Activated CD8-positive, alpha-beta memory T cell treated with anti-CD3 and anti-CD28 coated beads, Interleukin-2, amount 50 U/mL, for 24 hours (primary cell): ENCODE data around the gene KCNN2.
"Not testable (repeated sequence)": the region's sequence is repeated elsewhere in the genome, so short reads cannot be mapped to it uniquely, and the experiment has no call there.

Experiments used
- DNase-seq: peaks from one replicate; pipeline ENCODE4 v3.0.0-alpha.2; 2020; ENCODE audit errors: extremely low read depth

Gene KCNN2

DNA sequence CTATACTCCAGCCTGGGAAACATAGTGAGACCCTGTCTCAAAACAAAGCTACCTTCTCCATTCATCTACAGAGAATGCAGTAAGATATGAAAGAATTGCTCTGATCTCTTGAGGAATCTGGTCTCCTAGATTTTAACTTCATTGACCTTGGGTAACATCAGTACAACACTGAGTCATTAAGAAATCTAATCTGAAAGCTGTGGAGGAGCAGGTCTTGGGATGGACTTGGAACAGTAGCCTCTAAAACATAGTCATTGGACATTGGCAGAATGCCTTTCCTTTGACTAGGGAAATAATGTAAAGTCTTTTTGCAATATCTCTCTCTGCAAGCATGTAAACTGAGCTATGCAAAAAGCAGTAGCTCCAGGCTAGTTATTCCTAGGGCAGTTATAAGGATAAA lies 58.1 kb downstream of the KCNN2 start:
- DNase-seq: no peak

DNA sequence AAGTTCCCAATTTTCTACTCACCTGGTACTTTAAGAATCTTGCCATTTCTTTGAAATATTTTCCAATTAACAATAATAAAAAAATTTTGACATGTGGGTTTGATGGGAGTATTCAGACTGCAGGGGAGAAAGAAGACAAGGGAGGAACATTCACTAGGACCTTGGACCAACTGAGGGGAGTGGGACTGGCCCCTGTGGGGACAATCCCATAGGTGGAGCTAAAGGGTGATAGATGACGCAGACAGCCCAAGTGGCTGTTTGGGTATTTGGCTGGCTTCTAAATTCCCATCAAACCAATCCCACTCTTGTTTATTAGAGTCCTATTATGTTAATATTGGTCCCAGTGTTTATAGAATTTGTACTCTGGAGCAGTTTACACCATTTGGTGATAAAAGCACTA lies 65.3 kb downstream of the KCNN2 start:
- DNase-seq: no peak

DNA sequence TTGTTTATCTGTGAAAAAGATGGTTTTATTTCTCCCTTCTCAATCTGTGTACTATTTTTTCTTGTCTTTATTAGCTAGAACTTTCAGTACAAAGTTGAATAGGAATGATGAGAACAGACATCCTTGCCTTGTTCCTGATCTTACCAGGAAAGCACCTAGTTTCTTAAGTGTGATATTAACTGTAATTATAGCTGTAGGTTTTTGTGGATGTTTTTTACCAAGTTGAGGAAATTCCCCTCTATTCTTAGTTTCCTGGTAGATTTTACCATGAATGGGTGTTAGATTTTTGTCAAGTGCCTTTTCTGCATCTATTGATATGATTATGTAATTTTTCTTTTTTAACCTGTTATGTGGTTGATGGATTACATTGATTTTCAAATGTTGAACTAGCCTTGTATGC lies 68.7 kb downstream of the KCNN2 start:
- no peak for DNase-seq

DNA sequence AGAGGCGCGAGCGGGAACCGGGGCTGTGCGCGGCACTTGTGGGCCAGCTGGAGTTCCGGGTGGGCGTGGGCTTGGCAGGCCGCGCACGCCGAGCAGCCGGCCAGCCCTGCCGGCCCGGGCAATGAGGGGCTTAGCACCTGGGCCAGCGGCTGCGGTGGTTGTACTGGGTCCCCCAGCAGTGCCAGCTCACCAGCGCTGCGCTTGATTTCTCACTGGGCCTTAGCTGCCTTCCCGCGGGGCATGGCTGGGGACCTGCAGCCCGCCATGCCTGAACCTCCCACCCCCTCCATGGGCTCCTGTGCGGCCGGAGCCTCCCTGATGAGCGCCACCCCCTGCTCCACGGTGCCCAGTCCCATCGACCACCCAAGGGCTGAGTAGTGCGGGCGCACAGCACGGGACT lies 70.8 kb downstream of the KCNN2 start:
- not testable (repeated sequence) for DNase-seq

DNA sequence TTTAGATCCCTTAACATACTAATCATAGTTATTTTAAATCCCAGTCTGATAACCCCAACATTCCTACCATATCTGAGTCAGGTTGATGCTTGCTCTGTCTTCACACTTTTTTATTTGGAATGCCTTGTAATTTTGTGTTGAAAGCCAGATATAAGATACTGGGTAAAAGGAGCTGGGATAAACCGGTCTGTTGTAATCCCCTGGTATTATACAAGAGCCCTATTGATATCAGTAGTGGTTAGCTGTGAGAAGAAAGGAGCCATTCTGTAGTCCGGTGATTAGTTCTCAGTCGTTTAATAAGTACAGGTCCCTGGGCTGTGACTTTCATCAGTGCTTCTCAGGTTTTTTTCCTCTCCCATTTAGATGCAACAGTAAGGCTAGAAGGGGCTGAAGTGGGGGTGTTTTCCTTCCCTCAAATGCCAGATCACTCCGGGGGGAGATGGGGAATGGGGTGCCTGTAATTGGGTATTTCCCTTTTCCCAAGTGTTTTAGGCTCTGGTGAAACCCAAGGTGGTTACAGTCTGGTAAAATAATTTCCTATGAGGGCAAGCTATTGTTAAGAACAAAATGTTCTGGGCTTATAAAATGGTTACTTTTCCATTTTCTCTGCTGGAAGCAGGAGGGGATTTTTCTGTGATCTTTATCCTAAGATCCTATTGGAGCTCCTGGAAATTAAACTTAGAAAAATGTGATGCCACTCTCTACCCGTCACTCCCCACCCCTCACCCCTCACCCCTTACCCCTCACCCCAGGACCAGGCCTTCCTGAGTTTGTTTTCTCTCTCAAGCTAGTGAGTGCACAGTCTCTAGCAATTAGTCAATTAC lies 72.7 kb downstream of the KCNN2 start:
- no peak for DNase-seq

DNA sequence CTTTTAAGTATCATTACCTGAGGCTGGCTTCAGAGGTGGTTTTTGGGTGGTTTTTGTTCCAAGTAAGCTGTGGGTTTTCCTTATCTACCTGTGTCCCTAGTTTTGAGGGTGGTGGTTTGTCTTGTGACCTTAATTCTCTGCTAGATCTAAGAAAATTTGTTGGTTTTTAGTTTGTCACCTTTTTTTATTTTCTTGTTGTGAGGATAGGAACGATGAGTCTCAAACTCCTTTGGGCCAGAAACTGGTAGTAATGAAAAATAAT lies 73.3 kb downstream of the KCNN2 start:
- no peak for DNase-seq

DNA sequence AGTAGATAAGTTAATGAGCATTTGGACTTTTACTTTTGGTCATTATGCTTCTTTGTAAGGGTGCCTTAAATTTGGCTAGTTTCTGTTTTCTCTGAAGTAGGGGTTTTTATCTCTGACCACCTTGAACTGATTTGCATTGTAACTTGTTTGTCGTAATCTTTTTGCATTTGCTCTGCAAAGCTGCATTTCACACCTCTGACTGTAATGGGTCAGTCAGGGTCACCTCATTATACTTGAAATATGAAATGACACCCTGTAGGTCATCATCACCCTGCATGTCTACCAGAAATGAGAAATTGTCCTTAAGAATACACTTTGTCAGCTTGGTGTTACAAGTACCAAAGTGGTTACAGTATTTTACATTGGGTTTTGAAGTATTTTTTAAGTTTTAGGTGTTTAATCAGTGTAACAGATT lies 74.0 kb downstream of the KCNN2 start:
- DNase-seq: no peak

DNA sequence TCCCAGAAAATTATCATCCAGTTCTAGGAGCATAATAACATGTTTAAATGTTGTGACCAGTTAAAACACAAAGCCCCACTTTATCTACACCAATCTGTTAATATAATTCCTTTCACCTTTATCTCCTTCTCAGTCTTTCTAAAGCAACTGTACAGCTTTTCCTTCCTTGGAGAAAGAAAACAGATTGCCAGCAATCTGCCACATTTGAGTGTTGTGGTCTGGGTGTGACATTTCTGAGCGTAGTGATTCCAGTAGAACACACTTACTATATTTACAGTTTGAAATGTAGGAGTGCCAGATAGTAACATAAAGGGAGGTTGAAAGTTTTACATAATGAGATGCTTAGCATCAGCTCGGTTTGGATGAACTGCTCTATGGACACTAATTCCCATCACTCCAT lies 76.1 kb downstream of the KCNN2 start:
- DNase-seq: no peak

DNA sequence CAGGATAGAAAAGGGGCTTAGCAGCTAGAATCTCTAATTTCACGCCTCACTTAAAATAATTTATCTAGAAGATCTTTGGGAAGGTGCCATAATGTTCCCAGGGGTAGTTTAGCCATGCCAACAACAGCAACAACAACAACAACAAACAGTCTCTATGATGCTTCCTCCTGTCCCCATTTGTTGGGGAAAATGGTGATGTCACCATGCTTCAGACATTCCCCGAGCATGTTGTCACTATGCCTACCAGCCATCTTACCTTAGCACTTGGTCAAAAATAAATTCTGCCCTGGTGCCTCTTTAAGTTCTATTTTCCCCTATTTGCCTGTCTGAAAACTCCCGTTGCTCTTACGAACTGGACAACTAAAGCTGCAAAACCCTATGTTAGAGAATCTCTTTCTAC lies 76.6 kb downstream of the KCNN2 start:
- DNase-seq: no peak

DNA sequence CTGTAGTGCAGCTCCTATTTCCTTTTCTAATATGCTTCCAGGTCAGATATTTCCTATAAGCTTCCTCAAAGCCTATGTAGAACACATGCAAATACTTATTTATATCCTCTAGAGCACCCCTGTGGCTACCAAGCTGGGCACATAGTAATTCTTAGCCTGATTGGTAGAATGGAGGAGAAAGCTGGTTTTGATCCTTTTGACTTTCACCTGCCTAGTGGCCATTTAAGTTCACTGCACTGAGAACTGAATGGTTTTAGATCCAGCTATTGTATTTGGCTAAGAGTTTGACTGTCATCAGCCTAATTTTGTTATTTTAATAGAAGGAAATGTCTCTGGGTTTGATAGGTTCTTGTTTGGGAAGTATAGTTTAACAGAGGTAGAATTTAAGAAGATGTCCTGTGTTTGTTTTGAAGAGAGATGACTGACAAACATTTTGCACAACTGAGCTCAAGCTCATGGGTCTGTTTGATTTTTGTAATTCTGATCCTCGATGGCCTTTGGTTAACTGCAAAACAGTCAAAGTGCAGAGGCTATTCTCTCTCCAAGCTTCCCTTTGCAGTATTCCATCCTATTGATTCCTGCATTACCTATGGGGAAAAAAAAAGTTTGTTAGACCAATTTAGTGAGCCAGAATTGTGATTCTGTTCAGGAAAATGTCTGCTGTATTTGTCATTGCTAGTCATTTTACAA lies 85.4 kb downstream of the KCNN2 start:
- no peak for DNase-seq

DNA sequence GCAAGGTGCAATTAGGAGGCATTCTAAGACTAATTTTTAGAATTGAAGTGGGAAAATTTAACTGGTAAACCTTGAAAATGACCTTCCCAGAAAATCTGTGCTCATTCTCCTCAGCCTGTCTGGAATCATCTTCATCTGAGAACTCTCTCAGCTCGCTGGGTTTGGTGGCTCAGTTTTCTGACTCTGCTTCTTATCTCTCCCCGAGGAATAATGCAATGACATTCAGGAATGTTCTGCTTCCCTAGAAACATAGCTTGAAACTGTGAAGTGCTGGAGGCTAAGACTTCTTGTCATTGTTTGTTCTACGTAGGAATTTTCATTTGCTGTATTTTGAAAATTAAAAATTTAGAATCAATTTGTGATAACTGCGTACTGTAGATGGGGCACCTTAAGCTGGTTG lies 86.6 kb downstream of the KCNN2 start:
- DNase-seq: no peak

DNA sequence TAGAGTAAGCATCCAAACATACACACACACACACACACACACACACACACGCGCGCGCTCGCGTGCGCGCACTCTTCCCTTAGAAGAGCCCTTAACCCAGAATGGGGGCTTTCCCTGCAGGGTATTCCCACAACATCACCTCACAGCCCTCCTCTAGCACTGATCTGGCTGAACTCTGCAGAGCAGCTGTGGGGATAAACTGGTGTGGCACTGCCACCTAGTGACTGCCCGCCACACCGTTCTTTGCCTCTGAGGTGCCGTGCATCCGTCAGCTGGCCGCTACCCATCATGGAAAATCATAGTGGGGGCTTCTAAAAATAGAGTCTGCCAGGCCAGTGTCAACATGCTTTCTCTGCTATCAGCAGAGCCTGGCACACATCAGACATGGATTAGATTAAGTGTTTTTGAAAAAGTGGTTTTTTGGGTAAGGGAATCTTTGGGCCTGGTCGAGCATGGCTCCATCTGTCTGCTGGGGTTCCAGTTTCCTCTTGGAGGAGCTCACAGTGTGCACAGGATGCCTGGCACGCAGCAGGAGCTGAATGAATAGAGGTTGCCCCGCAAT lies 88.1 kb downstream of the KCNN2 start:
- DNase-seq: peak; percentile 1

DNA sequence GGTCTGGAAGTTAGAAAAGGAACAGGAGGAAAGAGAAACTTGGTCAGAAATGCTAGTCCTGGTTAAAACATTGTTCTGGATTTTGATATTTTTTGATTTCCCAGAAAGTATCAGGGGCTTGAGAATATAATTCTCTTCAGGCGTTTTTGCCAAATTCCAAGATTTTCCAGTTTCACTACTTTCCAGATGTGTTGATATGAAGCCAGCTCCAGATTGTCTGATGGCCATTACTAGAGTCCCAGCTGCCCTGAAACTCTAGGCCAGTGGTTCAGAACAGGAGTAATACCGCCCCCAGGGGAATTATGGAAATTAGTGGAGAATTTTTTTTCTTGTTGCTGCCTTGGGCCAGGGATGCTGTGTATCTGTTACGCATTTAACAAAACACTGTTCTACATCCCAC lies 88.6 kb downstream of the KCNN2 start:
- no peak for DNase-seq

DNA sequence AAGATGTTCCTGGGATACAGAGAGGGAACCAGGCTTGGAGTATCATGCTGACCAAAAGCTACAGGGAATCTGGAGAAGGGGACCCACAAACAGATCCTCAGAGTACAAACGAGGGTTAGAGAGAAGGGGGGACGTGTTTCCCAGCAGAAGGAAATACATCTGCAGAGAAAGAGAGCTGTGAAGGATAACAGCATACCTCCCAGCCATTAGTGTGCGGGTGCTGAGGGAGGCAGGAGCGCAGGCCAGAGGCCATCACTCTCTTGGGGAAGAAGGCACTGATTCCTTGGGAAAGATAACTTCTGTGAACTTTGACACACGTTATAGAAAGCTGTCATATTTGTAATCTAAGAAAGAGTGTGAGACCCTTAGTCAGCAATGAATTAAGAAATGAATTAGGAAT lies 96.9 kb downstream of the KCNN2 start:
- DNase-seq: no peak

DNA sequence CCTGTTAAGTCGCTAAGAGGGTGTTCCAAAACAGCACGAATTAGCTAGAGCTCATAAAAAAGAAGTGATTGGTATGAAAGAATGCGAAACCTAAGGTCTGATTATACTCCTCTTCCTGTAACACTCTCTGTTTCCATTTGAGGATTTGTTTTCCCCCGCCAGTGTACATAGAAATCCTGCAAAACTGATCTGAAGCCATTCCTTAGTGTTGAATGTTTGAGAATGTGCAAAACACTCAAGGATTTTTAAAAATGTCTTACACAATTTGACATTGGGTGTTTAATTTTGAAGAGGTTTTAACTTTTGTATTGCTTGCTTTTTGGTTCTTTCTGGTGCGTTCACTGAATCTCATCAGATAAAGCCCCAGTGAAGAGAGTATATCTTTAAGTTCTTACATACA lies 105.3 kb downstream of the KCNN2 start:
- no peak for DNase-seq

DNA sequence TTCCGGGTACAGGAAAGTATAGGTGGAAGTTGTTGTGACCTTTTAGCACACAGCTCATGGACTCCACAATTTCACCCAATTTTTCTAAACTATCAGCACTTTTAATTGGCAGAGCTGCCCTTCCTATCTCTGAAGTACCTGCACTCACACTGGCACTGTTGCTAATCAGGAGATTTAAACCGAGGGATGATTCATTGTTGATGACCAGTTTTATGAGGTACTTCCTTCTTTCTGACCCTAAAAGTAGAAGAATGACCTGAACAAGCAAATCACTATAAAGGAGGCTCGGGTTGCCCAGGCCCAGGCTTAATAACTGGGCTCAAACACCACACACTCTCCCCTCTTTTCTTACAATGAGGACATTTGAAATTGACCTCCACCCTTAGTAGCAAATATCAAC lies 105.9 kb downstream of the KCNN2 start:
- no peak for DNase-seq

DNA sequence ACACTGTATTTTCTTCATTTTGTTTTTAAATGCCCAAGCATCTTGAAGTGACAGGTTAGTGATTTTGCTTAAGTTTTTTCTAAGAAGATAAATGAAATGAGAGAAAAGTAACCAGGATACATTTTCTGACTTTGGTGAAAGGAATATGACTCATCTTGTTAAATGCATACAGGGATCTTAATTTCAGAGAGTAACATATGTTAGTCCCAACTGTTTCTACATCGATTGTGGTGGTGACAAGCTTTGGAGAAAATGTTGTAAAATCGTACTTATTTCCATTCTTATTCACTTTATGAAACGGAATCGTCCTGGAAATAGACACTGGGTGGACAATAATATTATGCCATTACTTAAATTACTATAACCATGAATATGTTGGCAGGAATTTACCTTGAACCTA lies 107.5 kb downstream of the KCNN2 start:
- DNase-seq: no peak

DNA sequence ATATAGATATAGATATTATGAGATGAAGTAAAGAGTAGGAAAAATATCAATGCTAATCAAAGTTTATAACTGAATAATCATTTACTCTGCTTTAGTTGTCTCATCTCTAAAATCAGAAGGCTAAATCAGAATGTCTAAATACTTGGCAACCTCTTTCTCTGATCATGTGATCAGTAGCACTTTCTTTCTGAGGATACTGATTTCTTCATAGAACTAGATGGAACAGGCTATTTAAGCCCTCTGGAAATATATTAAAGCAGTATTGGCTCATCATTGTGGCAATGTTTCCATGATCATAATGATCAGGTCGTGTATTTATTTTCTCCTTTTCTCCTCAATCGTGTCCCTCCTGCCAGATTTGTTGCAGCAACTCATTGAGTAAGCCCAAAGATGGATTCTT lies 109.7 kb downstream of the KCNN2 start:
- DNase-seq: no peak

DNA sequence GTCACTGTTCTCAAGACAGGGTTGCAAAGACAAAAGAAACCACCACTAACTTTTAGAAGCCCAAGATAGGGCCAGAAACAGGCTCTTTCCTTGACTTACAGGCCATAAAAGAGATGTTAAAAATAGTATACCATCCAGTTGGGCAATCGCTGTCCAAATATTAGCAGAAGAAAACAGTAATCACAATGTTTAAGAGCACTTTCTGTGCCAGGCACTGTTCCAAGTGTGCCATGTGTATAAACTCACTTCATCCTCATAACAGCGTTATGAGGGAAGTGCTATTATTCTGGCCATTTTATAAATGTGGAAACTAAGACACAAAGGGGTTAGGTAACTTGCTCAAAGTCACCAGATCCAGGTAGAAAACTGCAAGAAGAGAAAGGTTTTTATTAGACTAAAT lies 111.7 kb downstream of the KCNN2 start:
- no peak for DNase-seq

DNA sequence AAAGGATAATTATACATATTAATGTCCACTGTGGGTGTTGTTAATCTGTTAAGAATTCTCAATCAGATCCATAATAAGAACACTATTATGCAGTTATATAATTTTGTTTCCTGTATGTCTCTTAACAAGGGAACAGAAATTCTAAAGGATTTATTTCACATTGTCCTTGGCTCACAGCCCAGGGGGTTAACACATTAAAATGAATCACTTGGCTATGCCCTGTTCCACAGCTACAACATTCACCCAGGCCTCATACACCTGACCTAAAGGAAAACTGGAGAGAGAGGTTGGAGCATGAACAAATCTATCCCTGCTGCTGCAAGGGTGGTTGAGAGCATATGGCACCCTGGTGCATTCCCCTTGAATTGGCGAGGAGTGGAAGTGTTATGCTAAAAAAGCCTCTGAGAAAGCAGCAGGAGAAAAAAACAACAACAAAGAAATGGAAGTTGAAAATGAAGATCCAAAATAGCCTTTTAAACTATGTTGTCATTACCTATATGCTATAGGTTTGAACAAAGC lies 116.0 kb downstream of the KCNN2 start:
- no peak for DNase-seq

DNA sequence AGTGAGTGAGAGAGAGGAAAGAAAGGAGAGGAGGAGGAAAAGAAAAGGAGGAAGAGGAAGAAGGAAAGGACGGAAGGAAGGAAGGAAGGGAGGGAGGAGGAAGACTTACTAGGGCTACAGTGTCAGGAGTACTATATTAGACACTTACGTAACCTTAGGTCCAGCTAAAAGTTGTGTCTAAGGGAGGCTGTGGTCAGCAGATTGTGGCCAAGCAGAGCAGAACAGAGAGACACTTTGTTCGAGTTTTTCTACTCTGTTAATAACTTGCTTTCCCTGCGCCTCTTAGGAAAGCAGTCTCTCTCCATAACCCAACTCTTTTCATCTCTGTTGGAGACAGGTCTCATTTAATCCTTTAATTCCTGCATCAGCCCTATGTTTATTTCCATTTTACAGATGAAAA lies 138.9 kb downstream of the KCNN2 start:
- DNase-seq: no peak

DNA sequence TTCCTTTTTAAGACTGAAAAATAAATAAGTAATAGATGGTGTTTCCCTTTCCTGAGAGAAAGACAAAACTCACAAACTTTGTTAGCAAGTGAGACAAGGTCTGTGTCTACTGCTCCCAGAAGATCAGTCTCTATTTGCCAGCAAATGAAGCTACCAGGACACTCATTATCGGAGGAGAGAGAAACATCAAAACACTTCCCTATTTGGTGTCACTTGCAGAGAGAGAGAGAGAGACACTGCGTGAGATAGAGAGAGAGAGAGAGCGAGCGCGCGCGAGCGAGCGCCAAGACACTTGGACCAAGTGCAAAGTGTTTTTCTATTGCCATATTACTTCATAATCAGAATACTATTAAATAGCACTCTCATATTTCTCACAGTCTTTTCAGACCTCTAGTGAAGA lies 142.7 kb downstream of the KCNN2 start:
- no peak for DNase-seq

DNA sequence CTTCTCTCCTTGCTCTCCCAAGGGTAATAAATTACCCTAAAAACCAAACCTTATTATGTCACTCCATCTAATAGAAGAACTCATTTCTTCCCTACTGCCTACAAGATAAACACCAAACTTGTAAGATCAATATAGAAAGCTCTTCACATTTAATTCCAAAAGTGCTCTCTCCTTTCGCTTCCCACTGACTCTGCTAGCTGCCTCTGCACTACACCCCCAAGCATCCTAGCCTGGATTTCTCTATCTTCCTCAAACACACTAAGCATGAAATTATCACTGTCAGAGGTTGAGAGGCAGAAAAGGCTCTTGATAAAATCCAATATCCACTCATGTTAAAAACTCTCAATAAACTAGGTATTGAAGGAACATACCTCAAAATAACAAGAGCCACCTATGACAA lies 162.4 kb downstream of the KCNN2 start:
- no peak for DNase-seq
